Tongue (tissue), 2 donors: ENCODE results near the gene RGS7. TPM values are rescaled to one million over a fixed set of nuclear protein-coding genes. Genes with fewer than 3 reads are reported as not detected.
"Not testable (repeated sequence)": the region's sequence is repeated elsewhere in the genome, so short reads cannot be mapped to it uniquely, and the experiment has no call there.

ENCODE experiments used
- DNase-seq: peaks from one replicate; pipeline ENCODE4 v3.0.0-alpha.2; 2015
- total RNA-seq: library from RNA; depleted of rRNA; stranded (reverse); fragments of >200 nt; gene quantifications from one replicate; pipeline ENCODE4 v1.2.3, GENCODE V29; 2014

Gene RGS7
- total RNA-seq, 1 donor from 2014 or later: not detected

DNA sequence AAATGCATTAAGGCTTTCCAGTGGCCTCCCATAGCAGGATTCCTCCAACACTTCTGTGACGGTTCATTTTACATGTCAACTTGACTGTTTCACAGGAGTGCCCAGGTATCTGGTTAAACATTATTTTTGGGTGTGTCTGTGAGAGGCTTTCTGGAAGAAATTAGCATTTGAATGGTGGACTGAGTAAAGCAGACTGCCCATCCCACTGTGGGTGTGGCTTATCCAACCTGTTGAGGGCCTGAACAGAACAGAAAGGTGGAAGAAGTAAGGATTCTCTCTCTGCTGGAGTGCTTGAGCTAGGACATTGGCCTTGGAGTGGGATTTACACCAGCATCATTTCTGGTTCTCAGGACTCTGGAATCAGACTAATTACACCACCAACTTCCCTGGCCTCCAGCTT lies 85.6 kb downstream of the RGS7 start:
- no peak for DNase-seq

DNA sequence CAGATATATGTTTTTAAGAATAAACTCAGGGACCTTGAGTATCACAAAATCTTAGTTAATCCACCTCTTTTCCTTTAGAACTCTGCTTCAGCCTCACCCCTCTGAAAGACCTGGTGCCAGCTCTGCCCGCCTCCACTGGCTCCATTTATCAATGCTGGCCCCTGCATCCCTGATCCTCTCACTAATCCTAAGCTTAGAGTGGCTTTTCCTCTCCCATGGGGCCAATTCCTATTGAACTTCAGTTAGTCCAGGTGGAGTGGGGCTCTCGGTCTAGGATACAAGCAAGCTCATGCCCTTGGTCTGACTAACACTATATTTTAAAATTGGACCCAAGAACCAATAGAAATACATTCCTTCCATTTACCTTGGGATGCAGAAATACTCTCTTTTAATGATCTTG lies 87.0 kb downstream of the RGS7 start:
- no peak for DNase-seq

DNA sequence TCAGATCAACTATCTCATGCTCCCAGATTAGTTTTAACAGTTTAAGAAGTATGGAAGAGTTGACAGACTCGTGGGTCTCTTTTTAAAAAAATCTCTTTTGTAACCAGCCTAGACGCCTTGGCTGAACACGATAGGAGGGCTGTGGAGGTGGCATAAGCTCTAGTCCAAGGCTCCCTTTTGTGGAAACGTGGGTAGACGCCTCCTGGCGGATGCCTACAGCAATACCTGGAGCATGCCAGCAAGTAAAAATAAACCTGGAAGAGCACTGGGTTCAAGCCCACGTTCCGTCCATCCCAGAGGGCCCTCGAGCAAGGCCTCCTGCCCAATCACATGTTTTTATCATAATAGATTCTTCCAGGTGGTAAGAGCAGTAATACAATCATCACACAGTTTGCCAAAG lies 87.9 kb downstream of the RGS7 start:
- no peak for DNase-seq

DNA sequence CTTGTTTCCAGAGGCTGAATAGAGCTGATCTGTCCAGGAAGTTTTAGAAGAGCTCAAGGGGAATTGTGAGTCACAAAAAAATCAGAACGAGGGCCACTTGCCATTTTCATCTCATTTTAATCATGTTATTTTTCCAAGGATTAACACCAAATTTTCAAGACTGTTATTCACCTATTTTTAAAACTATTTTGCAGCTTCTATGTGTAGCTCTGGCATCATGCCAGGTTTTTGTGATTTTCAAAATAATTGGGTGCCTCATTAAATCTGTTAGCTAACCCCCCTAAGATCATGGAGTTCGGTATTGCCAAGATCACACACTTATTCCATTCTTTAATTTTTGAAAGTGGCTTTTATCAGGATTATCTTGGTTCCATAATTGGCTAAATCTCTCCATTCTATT lies 90.9 kb downstream of the RGS7 start:
- no peak for DNase-seq

GRCh38 chr1:241265428-241265827 lies 91.6 kb downstream of the RGS7 start:
- no peak for DNase-seq

DNA sequence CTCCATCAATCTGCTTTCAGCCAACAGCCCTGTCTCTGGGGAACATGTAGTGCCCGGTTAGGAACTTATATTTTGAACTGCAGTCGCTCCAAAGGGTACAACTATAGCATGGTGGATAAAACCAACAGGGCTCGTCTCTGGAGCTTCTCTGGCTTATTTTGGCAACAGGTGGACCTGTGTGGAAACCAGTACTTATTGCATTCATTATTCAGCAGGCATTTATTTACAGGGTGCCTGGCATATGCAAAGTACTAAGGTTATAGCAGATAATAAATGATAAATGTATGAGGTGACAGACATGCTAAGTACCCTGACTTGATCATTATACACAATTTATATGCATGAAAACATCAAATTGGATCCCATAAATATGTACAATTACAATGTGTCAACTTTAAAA lies 93.7 kb downstream of the RGS7 start:
- no peak for DNase-seq

DNA sequence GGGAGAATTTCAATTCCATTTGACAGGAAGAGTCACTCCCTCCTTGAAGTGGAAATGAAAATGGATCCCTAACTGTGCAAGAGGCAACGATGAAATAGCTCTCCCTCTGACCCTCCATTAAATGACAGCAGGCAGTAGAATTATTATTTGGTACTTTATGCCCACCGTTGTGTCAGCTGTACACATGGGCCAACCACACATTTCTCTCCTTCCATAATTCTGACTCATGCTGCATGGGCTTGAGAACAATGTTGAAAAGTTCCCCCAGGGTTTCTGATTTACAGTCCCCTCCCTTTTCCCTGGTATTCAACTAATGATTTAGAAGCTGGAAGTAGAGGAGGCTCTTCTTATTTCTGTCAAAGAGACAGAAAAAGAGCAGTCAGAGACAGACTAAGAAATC lies 103.5 kb downstream of the RGS7 start:
- DNase-seq: no peak

GRCh38 chr1:241250465-241250864 lies 106.5 kb downstream of the RGS7 start:
- no peak for DNase-seq

GRCh38 chr1:241240069-241240468 lies 116.9 kb downstream of the RGS7 start:
- DNase-seq: no peak

DNA sequence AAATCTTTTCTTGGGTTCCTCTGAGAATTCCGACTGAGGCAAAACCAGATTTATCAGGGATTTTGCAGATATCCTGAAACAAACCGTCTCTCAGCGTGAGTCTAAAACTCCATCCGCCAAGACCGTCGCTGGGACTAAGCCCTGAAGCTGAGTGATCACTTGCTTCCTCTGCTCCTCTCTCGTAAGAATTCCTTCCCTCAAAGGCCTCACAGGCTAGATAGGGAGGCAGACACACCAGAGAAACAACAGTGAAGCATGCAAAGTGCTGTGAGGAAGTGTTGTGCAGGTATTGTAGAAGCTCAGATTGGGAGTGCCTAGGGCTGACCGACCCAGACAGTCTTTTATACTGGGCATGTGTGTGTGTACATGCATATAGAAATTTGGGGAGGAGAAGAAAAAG lies 119.1 kb downstream of the RGS7 start:
- no peak for DNase-seq

GRCh38 chr1:241235256-241235897 lies 121.6 kb downstream of the RGS7 start:
- DNase-seq: peak; percentile 62

DNA sequence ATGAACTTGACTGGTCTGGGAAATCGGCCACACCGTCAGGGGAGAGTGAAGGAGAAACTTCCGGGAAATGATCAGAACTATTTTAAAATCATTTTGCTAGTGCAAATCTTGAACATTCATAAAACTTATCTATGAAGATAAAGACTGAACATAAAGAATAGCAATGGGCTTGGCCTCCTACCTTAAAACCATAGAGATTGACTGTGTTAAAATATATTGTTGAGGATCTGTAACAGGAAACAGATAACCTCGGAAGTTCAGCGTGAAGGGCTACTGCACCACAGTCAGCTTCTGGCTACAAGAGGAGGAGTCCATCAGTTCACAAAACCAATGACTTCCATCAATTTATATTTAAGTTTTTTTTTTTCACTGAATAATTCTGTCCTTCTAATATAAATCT lies 127.3 kb downstream of the RGS7 start:
- no peak for DNase-seq

DNA sequence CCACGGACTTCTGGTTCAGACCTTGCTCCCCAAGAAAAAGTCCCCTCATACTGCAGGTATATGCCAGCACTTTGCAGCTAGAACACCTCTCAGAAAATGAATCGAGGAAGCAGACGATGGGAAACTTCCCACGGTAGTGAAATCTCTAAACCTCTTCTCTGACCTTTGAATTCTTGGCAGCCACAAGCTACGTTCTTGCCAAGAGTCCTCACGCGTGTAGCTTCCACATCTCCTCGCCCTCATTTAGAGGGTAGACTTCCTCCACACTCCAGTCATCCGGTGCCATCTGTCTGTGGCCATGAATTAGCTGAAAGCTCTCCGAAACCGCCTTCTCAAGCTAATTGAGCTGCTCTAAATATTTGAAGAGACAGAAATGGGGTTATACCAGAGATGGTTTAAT lies 127.8 kb downstream of the RGS7 start:
- DNase-seq: no peak

- DNase-seq: no peak
These were observed 128.7 kb downstream of the RGS7 start for GRCh38 chr1:241228339-241228738.

DNA sequence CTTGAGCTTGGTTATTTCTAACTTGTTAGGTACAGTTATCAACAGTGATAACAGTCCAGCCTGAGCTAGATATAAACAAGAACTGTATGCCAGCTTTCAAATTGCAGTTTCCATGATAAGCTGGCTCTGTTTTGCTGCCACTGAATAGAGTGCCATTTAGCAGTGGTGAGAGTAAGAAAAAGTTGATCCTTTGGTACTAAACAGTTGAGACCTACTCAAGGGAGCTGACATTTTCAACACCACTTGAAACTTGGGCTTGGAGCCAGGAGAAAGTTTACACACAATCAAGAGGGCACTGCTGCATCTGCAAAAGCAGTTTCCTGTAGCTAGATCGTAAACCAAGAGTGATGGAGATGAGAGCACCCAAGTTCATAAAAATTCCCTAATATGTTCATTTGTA lies 131.3 kb downstream of the RGS7 start:
- peak; percentile 7 for DNase-seq

GRCh38 chr1:241224189-241224588 lies 132.8 kb downstream of the RGS7 start:
- not testable (repeated sequence) for DNase-seq

GRCh38 chr1:241222813-241223212 lies 134.2 kb downstream of the RGS7 start:
- not testable (repeated sequence) for DNase-seq

GRCh38 chr1:241221319-241221718 lies 135.7 kb downstream of the RGS7 start:
- no peak for DNase-seq

DNA sequence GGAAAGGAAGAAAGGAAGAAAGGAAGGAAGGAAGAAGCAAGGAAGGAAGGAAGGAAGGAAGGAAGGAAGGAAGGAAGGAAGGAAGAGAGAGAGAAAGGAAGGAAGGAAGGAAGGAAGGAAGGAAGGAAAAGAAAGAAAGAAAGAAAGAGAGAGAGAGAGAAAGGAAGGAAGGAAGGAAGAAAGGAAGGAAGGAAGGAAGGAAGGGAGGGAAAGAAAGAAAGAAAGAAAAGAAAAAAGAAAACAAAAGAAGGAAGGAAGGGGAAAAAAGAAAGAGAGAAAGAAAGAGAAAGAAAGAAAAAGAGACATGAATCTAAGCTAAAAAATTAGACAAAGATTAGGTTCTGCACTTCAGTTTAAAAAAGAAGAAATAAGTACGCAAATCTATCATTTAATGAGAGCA lies 136.1 kb downstream of the RGS7 start:
- not testable (repeated sequence) for DNase-seq

GRCh38 chr1:241219449-241219848 lies 137.6 kb downstream of the RGS7 start:
- DNase-seq: no peak

- DNase-seq: no peak
These were observed 139.5 kb downstream of the RGS7 start for GRCh38 chr1:241217516-241217915.

DNA sequence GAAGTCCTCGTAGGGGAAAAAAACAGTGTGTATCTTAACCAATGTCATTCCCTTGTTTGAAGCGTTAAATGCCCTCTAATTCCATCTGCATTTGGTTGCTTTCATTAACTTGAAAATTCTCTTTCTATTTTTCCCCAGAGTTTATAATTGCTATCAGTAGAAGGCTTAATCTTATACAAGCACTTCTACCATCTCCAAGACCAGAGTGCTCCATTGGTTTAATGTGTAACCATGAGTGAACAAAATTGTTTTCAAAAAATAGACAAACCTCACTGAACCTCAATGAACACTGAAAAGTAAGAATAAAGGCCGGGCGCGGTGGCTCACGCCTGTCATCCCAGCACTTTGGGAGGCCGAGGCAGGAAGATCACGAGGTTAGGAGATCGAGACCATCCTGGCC lies 141.3 kb downstream of the RGS7 start:
- DNase-seq: no peak

DNA sequence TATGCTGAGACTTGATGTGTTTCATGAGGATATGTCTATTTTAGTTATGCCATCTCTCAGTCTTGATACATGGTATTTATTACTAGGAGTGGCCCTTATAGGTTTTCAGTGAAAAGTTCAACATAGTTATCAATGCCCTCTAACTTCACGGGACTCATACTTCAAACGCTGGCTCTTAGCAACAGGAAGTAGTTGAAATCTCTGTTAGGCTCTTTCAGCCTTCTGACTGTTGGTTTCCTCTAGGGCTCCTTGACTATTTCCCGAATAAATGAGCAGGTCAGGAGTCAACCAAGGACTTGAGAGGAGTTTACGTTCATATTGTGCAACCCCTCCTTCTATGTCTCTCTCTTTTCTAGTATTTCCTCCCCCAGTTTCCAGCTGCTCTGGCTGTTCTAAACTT lies 141.8 kb downstream of the RGS7 start:
- no peak for DNase-seq

GRCh38 chr1:241213139-241213538 lies 143.9 kb downstream of the RGS7 start:
- DNase-seq: no peak

GRCh38 chr1:241212628-241213027 lies 144.4 kb downstream of the RGS7 start:
- no peak for DNase-seq
